Amygdala (tissue), 56 donors: ENCODE measurements around the gene EXOSC10.
"Not testable (repeated sequence)": the region's sequence is repeated elsewhere in the genome, so short reads cannot be mapped to it uniquely, and the experiment has no call there.

Source experiments
- DNase-seq, 56 donors: peaks; one replicate each; lab custom pipeline; 2025; lab: John Stamatoyannopoulos, UW

EXOSC10 gene

GRCh38 chr1:11114966-11115365 is 15.3 kb upstream of the EXOSC10 start:
- no peak for DNase-seq

- DNase-seq: peak in 10 of 56 donors; percentile 6 to 52 (median 11)
These were observed 9.5 kb upstream of the EXOSC10 start for GRCh38 chr1:11109047-11109760.

- DNase-seq: no peak
These were observed 7.9 kb upstream of the EXOSC10 start for GRCh38 chr1:11107599-11107998.

- DNase-seq: no peak
These were observed 5.9 kb upstream of the EXOSC10 start for GRCh38 chr1:11105586-11105985.

- no peak for DNase-seq
These were observed 1.7 kb upstream of the EXOSC10 start for GRCh38 chr1:11101347-11101746.

GRCh38 chr1:11100806-11101205 is 1.1 kb upstream of the EXOSC10 start:
- not testable (repeated sequence) for DNase-seq

GRCh38 chr1:11100149-11100493 is 452 bp upstream of the EXOSC10 start:
- DNase-seq: no peak

- DNase-seq: no peak
These were observed 749 bp downstream of the EXOSC10 start for GRCh38 chr1:11098931-11099309.

GRCh38 chr1:11083784-11084183 is 15.9 kb downstream of the EXOSC10 start:
- DNase-seq: not testable (repeated sequence)

GRCh38 chr1:11080931-11081330 is 18.7 kb downstream of the EXOSC10 start:
- DNase-seq: no peak

GRCh38 chr1:11078631-11079030 is 21.0 kb downstream of the EXOSC10 start:
- no peak for DNase-seq

- DNase-seq: not testable (repeated sequence)
These were observed 26.3 kb downstream of the EXOSC10 start for GRCh38 chr1:11073398-11073797.

- no peak for DNase-seq
These were observed 27.3 kb downstream of the EXOSC10 start for GRCh38 chr1:11072216-11072917.

GRCh38 chr1:11071463-11072215 is 28.0 kb downstream of the EXOSC10 start:
- no peak for DNase-seq

- DNase-seq: no peak
These were observed 28.8 kb downstream of the EXOSC10 start for GRCh38 chr1:11070876-11071275.

GRCh38 chr1:11068600-11069473 is 30.8 kb downstream of the EXOSC10 start:
- no peak for DNase-seq

- peak in 20 of 56 donors; percentile 14 to 59 (median 32) for DNase-seq
These were observed 31.7 kb downstream of the EXOSC10 start for GRCh38 chr1:11067716-11068599.

- DNase-seq: no peak
These were observed 33.9 kb downstream of the EXOSC10 start for GRCh38 chr1:11065796-11066195.

GRCh38 chr1:11064942-11065341 is 34.7 kb downstream of the EXOSC10 start:
- DNase-seq: no peak
